ENCODE measurements around the gene DOCK10.

DOCK10 gene

DNA sequence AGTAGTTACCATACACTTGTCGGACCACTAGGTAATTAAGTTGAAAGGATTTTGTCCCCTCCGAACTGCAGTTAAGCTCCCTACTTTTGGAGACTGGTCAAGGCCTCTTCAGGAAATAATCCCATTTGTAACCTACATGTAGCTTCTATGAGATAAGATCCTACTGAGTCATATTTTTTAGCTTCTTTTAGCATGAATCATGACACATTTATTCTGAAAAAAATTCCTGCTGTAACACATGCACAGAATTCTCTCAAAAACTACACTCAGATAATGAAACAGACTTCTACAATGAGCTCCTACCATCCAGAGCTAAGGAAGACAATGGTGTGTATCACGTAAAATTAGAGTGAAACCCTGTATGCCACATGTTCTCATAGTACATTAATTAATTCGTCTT, 225.5 kb downstream of the DOCK10 start:
- DNase-seq: no peak

DNA sequence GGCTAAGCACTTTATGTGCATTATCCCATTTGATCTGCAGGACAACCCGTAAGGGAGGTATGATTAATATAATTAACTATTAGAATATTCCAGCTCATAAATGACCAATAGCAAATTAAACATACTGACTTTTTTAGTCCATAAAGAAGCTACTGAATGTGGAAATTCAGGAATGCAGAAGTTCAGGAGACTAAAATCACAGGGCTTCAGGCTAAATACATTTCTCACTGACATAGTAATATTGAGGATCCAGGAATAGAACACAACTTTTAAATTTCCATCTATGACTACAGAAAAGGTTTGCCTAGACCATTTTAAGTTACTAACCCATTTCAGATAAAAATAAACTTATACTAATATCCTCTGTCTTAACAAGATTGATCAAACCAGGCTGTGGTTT, 228.7 kb downstream of the DOCK10 start:
- DNase-seq: no peak

DNA sequence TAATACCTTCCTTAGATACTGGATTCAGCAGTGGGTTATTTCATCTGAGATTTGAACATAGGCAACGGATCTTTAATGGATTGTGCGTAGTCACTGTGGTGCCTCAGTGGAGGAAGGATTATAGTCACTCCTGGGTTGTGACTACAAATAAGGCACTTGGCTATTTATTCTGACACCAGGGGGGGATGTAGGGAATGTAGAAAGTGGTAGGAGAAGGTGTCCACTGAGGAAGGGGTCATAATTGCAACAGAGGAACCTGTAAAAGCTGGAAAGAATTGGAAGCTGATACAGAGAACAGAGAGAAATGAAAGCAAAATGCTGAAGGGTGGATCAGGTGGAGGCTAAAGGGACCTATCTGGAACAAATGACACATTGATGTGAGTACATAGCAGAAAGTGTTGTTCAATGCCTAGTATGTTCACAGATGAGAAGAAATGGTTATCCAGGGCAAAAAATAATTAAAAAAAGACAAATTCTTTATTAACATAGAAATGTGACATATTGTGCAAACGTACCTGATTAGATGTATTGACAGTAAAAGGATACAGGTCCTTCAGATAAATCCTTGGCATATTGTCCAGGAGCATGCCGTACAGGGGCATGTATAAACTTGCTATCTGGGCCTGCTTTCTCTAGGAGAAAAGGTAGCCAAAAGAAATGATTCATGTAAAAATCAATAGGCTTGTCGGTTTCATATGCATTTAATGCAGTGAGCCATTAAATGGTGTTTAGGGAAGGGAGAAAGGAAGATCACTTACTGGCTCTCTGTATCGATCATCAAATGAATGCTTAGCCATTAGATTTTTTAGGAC, 234.9 kb downstream of the DOCK10 start:
- no peak for DNase-seq

DNA sequence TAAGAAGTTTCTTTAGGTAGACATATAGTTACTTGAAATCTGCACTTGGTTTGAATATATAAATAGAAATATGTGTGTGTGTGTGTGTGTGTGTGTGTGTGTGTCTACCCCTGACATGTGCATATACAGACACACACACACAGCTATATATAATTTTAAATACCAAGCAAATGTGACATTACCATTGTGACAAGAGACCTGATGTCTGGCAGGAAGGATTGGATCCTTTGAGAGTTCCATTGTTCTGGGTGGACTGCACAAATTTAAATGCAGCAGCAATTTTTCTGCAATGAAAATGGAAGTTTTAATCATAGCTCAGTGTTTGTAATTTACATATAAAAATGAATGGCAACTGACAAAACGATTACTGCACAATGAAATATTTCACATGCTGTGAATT, 238.3 kb downstream of the DOCK10 start:
- DNase-seq: no peak

DNA sequence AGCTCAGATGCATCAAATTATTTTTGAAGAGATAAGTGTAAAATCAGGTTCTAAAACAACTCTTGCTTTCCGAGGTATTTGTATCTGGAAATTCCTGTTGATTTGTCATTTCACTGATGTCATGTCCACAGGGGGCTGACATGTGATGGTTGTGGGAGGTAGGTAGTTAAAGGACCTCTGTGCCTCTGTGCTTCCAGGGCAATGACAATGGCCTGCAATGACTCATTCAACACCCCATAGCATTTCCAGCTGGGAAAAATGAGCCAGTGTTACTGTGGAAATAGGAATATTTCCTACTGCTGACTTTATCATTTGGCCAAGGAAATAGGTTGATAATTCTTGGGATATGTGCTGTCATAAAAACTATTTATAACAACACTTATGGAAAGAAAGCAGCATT, 239.9 kb downstream of the DOCK10 start:
- DNase-seq: no peak

DNA sequence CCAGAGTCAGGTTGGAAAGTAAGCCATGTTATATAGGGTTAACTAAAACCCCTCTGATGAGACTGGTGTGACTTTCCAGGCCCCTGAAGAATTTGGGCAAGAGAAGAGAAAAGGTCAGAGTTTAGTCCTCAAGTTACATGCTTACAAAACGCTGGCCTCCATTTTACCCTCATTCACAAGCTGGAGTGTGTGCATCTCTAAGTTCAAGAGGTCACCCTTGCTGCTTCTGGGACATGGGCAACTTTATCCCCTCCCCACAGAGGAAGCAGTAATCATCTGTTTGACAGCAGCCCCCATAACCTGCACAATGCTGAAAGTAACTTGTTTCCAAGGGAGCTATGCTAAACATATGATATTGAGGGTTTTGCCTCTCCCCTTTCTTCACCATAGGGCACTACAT, 240.9 kb downstream of the DOCK10 start:
- no peak for DNase-seq

DNA sequence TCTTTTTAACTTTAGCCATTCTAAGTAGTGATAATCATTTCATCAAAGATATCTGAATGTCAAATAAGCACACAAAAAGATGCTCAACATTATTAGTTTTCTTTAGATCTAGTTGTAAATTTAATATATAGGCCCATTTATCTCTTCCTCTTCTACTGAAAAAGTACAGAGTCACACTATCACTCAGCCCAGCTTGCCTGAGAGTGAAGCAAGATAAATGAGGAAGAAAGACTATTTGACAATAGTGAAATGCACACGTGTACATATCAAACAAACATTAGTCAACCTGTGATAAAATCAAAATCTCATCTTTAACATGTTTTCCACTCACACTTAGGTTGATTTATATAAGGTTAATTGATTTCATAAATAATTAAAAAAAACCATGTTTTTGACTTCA, 242.6 kb downstream of the DOCK10 start:
- no peak for DNase-seq

DNA sequence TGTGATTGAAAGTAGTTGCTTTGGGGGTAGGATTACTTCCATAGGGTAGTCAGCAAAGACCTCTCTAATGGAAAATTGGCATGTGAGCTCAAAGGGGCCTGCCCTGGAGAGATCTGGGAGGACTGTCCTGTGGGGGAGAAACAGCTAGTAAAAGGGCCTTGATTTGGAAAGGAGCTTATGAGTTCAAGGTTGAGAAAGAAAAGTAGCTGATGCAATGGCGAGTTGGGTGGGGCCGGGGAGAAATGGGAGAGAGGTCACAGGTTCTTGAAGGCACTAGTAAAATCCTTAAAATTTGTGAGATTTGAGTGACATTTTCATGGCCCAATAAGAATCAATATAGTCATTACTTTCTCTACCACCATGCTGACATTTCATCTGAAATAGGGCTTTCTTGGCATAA, 244.1 kb downstream of the DOCK10 start:
- no peak for DNase-seq

DNA sequence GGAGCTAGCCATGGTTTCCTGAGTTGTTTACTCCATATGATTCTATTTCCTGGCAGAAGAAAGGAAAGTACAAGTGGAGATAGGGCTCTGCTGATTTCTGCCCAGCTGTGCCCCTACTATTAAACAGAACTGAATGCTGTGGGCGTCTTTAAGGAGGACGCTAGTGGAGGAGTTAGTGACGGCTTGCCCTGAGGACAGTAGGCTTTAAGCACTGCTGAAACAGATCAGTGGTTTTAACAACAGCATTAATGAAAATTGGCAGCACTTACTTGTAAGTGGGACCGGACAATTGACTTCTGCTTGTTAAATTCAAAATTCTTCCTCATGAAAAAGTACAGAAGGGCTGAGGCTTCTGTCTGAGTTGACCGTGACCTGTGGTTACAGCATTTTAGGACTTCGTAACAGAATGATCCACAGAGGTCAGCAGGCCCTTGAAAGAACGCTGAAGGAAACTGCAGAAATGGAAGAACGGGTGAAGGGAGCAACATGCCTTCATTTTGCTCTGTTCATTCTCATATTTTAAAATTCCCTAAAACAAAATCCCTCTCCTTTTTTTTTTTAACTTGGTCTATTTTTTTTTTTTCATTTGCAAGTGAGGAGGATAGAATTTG, 245.5 kb downstream of the DOCK10 start:
- DNase-seq: no peak

DNA sequence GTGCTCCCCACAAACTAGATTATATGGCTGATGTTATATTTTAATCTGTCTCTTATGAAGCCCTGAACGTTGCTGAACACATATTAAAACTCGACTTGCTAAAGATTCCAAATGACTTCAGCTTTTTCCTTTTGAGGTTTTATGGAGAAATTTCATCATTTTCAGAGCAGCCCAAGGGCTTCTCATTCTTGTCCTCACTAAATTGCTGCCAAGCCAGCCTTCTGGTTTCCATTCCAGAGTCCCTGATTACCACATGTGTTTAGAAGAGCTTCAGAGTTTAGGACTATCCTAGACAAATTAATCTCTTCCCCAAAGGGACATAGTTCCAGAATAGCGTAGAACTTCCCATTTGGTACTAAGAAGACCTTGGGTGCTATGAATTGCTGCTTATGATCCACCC, 248.3 kb downstream of the DOCK10 start:
- DNase-seq: no peak

DNA sequence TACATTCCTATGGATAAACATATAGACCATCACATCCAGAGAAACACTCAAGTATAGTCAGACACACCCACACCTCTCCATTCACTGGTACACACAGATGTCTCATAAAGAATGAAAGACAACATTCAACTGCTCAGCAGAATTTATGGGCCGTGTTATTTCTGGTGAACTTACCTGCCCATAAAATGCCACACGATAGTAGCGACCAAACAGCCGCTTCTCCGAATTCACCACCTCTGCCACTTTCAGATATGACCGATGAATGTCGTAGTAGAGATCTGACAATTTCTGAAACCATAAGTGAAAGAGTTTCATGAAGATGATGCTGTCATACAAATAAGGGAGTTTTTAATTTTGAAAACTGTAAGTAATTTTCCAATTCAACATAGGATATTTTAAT, 255.4 kb downstream of the DOCK10 start:
- no peak for DNase-seq

DNA sequence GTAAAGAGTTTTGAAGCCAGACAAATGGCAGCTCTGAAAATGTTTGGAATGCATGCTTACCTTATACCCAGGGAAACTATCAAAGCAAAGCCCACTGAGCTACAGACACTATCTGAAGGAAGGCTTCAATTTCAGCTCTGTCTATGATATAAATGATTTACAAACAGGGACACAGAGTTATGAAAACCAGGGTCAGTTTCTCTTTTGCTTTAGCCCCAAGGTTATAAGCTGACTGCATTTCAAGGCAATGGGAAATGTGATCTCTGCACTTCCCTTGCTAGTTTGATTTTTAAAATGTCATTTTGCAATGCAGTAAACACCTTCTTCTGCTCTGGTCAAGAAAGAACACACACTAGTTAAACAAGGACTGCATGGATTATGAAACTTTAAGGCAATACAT, 260.9 kb downstream of the DOCK10 start:
- no peak for DNase-seq

DNA sequence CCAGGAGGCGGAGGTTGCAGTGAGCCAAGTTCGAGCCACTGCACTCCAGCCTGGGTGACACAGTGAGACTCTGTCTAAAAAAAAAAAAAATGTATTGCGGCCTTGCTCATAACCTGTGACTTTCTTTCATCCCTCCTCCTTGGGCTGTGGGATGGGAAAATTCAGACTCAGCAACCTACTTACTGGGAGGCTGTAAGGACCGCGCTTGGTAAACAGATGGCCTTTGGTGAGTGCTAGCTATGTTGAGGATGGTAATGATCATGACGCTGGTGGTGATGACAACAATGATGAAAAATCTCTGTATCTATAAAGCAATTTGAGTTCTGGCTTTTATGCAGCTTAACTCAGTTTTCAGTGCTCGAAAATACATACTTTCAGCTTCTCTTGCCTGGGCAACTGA, 261.4 kb downstream of the DOCK10 start:
- no peak for DNase-seq

DNA sequence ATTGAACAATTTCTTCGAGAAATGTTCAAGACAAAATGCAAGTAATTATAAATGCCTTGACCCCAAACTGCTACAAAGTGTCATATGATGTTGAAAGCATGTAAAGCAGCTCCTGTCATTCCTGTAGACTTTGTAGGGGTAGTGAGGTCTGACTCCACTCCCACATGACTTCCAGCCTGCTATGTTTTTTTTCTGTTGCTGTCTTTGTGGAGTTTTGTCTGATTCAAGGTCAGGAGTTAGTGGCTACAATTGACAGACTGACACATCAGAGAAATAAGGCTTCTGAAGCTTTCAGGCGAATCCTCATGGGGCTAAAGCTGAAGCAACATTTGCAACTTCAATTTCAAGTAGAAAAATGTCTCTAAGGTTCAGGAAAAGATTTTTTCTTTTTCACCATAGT, 262.2 kb downstream of the DOCK10 start:
- no peak for DNase-seq

DNA sequence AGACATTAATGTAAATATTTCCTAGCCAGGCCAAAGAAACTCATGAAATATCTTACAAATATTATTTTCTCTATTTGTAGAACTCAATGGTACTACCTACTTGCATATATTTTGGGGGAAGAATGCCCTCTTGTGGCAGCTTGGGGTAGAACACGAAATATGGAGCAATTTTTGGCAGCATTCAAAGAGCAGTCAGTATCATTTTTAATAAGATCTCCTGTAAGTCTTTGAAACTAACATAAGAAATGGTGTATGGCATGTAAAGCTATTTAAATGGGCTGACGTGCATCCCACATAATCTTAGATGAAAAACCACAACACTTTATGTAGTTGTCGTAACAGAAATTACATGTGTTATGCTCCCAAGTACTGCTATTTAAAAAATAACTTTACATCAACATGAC, 263.8 kb downstream of the DOCK10 start:
- peak; percentile 39 for DNase-seq

DNA sequence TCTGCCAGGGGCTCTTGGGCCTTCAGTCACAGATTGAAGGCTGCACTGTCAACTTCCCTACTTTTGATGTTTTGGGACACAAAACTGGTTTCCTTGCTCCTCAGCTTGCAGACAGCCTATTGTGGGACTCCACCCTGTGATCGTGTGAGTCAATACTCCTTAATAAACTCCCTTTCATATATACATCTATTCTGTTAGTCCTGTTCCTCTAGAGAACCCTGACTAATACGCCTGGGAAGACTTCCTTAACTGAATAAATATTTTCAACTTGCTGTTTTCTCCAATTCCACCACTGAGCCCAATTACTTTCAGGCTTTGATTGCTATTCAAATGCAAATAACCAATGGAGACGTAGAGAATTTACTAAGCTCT, 264.7 kb downstream of the DOCK10 start:
- DNase-seq: no peak

DNA sequence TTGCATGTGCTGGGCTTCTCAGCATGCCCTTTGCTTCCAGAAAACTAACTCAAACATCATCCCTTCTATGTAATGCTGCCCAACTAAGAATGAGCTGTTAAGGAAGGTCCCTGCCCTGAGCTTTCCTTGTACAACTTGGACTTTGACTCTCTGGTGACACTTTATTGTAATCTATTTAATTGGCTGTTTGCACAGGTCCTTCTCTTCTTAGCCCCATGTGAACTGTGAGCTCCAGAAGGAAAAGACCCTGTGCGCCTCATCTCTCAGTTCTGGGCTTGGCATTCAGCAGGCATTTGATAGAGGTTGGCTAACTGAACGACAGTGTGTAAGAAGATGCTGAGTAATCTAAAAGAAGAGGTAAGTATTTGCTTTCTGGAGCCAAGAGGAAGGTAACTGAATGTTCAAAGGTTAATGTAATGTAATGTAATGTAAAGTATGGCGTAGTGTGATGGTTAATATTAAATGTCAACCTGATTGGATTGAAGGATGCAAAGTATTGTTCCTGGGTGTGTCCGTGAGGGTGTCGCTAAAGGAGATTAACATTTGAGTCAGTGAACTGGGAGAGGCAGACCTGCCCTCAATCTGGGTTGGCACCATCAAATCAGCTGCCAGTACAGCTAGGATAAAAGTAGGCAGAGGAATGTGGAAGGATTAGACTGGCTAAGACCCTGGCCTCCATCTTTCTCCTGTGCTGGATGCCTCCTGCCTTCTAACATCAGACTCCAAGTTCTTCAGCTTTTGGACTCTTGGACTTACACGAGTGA, 265.3 kb downstream of the DOCK10 start:
- no peak for DNase-seq

DNA sequence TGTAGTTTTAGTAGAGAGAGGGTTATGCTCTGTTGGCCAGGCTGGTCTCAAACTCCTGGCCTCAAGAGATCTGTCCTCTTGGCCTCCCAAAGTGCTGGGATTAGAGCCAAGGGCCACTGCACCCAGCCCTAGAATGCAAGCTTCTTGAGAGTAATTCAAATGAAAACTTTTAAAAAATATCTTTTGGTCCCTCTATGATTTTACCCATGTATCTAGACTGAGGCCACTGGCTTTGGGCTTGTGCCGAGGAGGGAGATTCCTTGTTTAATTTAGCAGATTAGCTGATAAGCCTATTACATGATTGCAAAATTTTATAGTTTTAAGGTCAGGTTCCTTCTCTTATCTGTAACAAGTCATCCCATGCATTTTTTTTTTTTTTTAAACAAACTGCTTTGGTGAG, 266.6 kb downstream of the DOCK10 start:
- DNase-seq: no peak

DNA sequence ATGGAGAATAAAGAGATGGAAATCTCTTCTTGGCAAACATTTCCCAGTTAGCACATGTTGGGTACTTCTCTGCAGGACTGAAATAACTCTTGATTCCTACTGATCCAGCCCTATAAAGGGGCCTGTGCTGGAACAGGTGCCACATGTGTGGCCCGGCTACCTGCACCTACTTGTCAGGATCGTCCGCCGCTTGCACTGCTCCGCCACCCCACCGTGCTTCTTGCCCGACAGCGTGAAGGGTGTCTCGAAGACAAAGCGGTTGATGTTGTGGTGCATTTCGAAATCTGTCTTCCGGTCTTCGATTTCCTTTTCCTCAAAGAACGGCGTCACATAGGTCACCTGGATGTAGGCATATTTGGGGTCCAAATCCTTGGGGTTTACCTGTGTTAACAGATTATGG, 267.5 kb downstream of the DOCK10 start:
- DNase-seq: no peak

DNA sequence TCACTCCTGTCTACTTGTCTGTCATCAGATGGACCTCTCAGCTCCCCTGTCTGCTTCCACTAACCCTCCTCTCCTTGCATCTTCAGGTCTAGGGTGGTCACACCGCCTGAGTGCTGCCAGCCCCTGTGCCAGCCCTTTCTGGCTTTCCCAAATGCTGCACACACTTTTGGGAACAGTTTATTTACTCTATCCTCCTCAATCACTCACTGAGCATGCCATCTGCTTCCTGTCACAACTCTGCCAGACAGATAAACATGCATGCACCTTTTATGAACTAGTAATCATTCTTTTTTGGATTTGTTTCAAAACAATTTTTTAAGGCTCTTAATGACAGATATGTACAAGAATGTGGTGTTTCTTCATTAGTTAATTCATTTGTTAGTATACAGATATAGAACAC, 269.8 kb downstream of the DOCK10 start:
- DNase-seq: no peak

DNA sequence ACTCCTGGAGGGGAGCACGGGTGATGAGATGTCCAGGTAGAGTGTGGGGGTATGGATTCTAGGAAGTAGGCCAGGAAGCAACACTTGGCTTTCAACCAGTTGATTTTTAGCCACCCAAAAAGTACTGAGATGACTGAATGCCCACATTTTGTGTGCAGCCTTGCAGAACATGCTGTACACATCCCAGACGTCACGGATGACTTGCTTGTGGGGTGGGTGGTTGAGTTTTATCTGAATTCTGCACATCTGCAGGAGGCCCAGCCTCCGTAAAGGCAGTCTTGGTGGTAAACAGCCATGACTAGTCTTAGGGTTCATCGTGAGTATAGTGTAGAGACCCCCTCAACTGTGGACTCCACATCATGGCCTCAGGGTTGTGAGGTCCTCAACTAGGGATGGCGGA, 272.8 kb downstream of the DOCK10 start:
- DNase-seq: no peak

DNA sequence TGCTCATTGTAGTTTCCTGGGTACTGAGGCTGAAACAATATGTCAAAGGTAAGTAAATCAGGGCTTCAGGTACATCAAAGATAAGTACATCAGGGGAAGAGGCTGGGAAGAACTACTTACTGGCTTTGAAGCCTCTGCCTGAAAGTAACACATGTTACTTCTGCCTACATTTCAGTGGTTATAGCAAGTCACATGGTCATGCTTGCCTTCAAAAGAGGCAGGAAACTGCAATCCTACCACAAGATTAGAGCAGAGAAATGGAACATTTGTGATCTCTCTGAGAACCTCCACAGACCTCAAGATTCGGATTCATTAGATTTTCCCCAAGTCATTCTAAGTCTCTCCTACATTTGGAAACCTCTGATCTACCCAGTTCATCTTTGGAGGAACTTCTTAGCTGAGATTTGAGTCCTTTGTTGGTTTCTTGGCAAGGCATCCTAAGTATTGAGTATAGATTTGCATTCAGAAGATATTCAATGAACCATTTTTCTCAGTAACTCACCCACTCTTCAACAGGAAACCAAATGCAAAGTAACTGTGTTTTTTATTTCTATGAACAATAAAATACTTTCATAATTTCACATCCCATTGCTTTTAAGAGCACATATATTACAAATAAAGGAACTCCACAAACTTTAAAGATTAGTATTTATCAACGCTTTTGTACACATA, 277.6 kb downstream of the DOCK10 start:
- DNase-seq: no peak

DNA sequence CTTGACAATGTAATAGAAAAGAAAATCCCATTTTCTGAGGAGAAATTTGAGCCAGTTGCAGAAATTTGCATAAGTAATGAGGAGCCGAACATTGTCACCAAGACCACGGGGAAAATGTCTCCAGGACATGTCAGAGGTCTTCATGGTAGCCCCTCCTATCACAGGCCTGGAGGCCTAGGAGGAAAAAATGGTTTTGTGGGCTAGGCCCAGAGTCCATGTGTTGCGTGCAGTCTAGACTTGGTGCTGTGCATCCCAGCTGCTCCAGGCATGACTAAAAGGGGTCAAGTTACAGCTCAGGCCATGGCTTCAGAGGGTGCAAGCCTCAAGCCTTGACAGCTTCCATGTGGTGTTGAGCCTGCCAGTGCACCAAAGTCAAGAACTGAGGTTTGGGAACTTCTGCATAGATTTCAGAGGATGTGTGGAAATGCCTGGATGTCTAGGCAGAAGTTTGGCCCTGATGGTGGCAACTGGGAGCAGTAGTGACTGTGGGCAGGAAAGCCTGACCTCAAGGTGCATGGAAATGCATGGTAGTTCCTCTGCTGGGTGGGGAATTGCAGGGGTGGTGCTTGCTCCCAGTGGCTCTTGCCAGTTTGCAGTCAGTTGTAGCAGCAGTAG, 284.2 kb downstream of the DOCK10 start:
- no peak for DNase-seq

Measured in activated T-cell treated with anti-CD3 and anti-CD28 coated beads, Interleukin-2, amount 50 U/mL, for 1 hour (primary cell).